ENCODE measurements around the gene SIGLEC8. TPM values are rescaled to one million over a fixed set of nuclear protein-coding genes. Genes with fewer than 3 reads are reported as not detected.
"Not testable (repeated sequence)": the region's sequence is repeated elsewhere in the genome, so short reads cannot be mapped to it uniquely, and the experiment has no call there.

SIGLEC8 gene
- total and polyA plus RNA-seq, 2 experiments from 2014 or later, result not detected

DNA sequence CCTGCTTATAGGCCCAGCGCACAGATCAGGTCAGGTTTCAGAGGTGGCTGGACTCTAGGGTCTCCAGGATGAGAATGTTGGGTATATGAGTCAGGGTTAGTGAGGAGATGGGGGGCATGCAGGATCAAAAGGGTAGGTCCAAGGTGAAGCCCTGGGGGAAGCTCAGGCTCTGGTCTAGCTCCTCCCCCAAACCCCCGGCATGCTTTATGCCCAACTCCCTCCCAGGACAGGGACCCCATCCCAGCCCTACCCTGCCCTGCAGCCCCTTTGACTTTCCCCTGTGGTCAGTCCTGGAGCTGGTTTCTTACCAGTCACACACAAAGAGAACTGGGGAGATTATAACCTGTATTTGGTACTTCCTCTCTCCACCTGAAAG is 10.3 kb upstream of the SIGLEC8 start:
- in situ Hi-C loops (cut with MboI), result loop anchor here (10.0 kb wide), 1 partner anchor 186 kb away; no protein-coding TSS in a partner anchor
- Histone ChIP-seq H3K36me3 (ENCODE audit: low read depth) (no peaks in the 10 kb centered on the region), H3K79me2 (ENCODE audit: insufficient read depth) (no peaks in the 10 kb centered on the region), H2AFZ (no peak overlapping the region), H3F3A (ENCODE audit: insufficient read depth) (no peaks in the 10 kb centered on the region), H4K20me1 (ENCODE audit: insufficient read depth) (no peaks in the 10 kb centered on the region), H3K4me1 (ENCODE audit: insufficient read depth) (0 out of 2 replicates have a peak, but pooled peaks cover 4% of the 10 kb centered on the region), H3K9me2 (ENCODE audit: insufficient read depth) (no peaks in the 10 kb centered on the region), H3K4me2 (ENCODE audit: unreplicated experiment) (no peak overlapping the region), H3K9ac (no peak overlapping the region), H3K4me3 (no peak overlapping the region), H3K27me3 (replicated peaks; ENCODE audit: insufficient read depth) (peaks cover 8% of the 10 kb centered on the region; the same call in 1 of the 2 replicates), H3K27ac (no peak overlapping the region), H3K9me3 (ENCODE audit: low read depth) (no peaks in the 10 kb centered on the region)
- DNase-seq, result no peak
- 29 to 32% methylated on average over 2 of the region's 2 CpGs for WGBS, 2 experiments (ENCODE audit: low coverage in 1 of 2, low lambda C conversion rate in 2 of 2, missing lambda C conversion rate in 2 of 2)
- TF ChIP-seq EZH2phosphoT487 (IDR thresholded peaks at IDR 0.05; ENCODE audit: insufficient read depth, low read depth) (no peak), EZH2 (IDR thresholded peaks at IDR 0.05; ENCODE audit: insufficient read depth, poor library complexity, severe bottlenecking) (no peak)

GRCh38 chr19:51467864-51468544 is 9.8 kb upstream of the SIGLEC8 start:
- Histone ChIP-seq H3K36me3 (ENCODE audit: low read depth) (no peaks in the 10 kb centered on the region), H3K4me1 (ENCODE audit: insufficient read depth) (0 out of 2 replicates have a peak, but pooled peaks cover 4% of the 10 kb centered on the region), H3K9me3 (ENCODE audit: low read depth) (no peaks in the 10 kb centered on the region), H2AFZ (no peak overlapping the region), H3K4me2 (ENCODE audit: unreplicated experiment) (no peak overlapping the region), H3K27ac (no peak overlapping the region), H3K27me3 (replicated peaks; ENCODE audit: insufficient read depth) (peaks cover 8% of the 10 kb centered on the region; the same call in 1 of the 2 replicates), H3K4me3 (no peak overlapping the region), H3K9ac (no peak overlapping the region), H4K20me1 (ENCODE audit: insufficient read depth) (no peaks in the 10 kb centered on the region), H3F3A (ENCODE audit: insufficient read depth) (no peaks in the 10 kb centered on the region), H3K79me2 (ENCODE audit: insufficient read depth) (no peaks in the 10 kb centered on the region), H3K9me2 (ENCODE audit: insufficient read depth) (no peaks in the 10 kb centered on the region)
- WGBS, 2 experiments (ENCODE audit: low coverage in 1 of 2, low lambda C conversion rate in 2 of 2, missing lambda C conversion rate in 2 of 2), result 40 to 46% methylated on average over 4 of the region's 4 CpGs
- TF ChIP-seq EZH2phosphoT487 (IDR thresholded peaks at IDR 0.05; ENCODE audit: insufficient read depth, low read depth), result no peak
- DNase-seq, result no peak
- in situ Hi-C loops (cut with MboI), result loop anchor here (10.0 kb wide), 1 partner anchor 187 kb away; no protein-coding TSS in a partner anchor

GRCh38 chr19:51466723-51467122 is 8.5 kb upstream of the SIGLEC8 start:
- Histone ChIP-seq H3K36me3 (ENCODE audit: low read depth) (no peaks in the 10 kb centered on the region), H3K9me2 (ENCODE audit: insufficient read depth) (no peaks in the 10 kb centered on the region), H3K27me3 (replicated peaks; ENCODE audit: insufficient read depth) (peaks cover 8% of the 10 kb centered on the region; the same call in 1 of the 2 replicates), H3K4me1 (ENCODE audit: insufficient read depth) (0 out of 2 replicates have a peak, but pooled peaks cover 4% of the 10 kb centered on the region), H3F3A (ENCODE audit: insufficient read depth) (no peaks in the 10 kb centered on the region), H3K4me2 (ENCODE audit: unreplicated experiment) (no peak overlapping the region), H3K9ac (no peak overlapping the region), H4K20me1 (ENCODE audit: insufficient read depth) (no peaks in the 10 kb centered on the region), H3K27ac (no peak overlapping the region), H3K4me3 (no peak overlapping the region), H2AFZ (no peak overlapping the region), H3K79me2 (ENCODE audit: insufficient read depth) (no peaks in the 10 kb centered on the region), H3K9me3 (ENCODE audit: low read depth) (no peaks in the 10 kb centered on the region)
- WGBS, 2 experiments (ENCODE audit: low coverage in 1 of 2, low lambda C conversion rate in 2 of 2, missing lambda C conversion rate in 2 of 2), result 35 to 36% methylated on average over 3 of the region's 3 CpGs
- in situ Hi-C loops (cut with MboI), result loop anchor here (10.0 kb wide), 1 partner anchor 188 kb away; no protein-coding TSS in a partner anchor
- TF ChIP-seq EZH2 (IDR thresholded peaks at IDR 0.05; ENCODE audit: insufficient read depth, poor library complexity, severe bottlenecking), result no peak
- no peak for TF ChIP-seq EZH2phosphoT487 (IDR thresholded peaks at IDR 0.05; ENCODE audit: insufficient read depth, low read depth)
- DNase-seq, result no peak

- 29 to 30% methylated on average over 15 of the region's 33 CpGs for WGBS, 2 experiments (ENCODE audit: low coverage in 1 of 2, low lambda C conversion rate in 2 of 2, missing lambda C conversion rate in 2 of 2)
- H3K4me3 ChIP-seq; H3K27me3 ChIP-seq (replicated peaks; ENCODE audit: insufficient read depth); H3K4me2 ChIP-seq (ENCODE audit: unreplicated experiment); H3K36me3 ChIP-seq (ENCODE audit: low read depth); H3K4me1 ChIP-seq (ENCODE audit: insufficient read depth); H3K79me2 ChIP-seq (ENCODE audit: insufficient read depth); H3K9me2 ChIP-seq (ENCODE audit: insufficient read depth); H3K9me3 ChIP-seq (ENCODE audit: low read depth); H3F3A ChIP-seq (ENCODE audit: insufficient read depth); H2AFZ ChIP-seq; DNase-seq; H3K9ac ChIP-seq; H3K27ac ChIP-seq; H4K20me1 ChIP-seq (ENCODE audit: insufficient read depth): not testable (repeated sequence)
- in situ Hi-C loops (cut with MboI), result loop anchor here (10.0 kb wide), 1 partner anchor 191 kb away; no protein-coding TSS in a partner anchor
Observed at GRCh38 chr19:51463976-51464581, 5.8 kb upstream of the SIGLEC8 start.
